NT2/D1 (cell line): ENCODE measurements around the gene GOLGA3.

Source experiments
- SUZ12 ChIP-seq: IDR thresholded peaks from 2 replicates; pipeline ENCODE4 v1.6.1; 2011; ENCODE audit not compliant: insufficient read length, insufficient read depth; ENCODE audit errors: extremely low read depth
- ZNF274 ChIP-seq: IDR thresholded peaks from 2 replicates; pipeline ENCODE4 v1.6.1; 2011; ENCODE audit warnings: mild to moderate bottlenecking, low read depth, low read length

GRCh38 chr12:132803888-132804287, 24.8 kb downstream of the GOLGA3 start:
- TF ChIP-seq ZNF274, result no peak
- no peak for TF ChIP-seq SUZ12
